Measurements from ENCODE around the gene ADAT2. TPM values are rescaled to one million over a fixed set of nuclear protein-coding genes. Genes with fewer than 3 reads are reported as not detected.

ADAT2 gene
- total RNA-seq, 1 donor from 2014 or later, result 5.3 TPM

DNA sequence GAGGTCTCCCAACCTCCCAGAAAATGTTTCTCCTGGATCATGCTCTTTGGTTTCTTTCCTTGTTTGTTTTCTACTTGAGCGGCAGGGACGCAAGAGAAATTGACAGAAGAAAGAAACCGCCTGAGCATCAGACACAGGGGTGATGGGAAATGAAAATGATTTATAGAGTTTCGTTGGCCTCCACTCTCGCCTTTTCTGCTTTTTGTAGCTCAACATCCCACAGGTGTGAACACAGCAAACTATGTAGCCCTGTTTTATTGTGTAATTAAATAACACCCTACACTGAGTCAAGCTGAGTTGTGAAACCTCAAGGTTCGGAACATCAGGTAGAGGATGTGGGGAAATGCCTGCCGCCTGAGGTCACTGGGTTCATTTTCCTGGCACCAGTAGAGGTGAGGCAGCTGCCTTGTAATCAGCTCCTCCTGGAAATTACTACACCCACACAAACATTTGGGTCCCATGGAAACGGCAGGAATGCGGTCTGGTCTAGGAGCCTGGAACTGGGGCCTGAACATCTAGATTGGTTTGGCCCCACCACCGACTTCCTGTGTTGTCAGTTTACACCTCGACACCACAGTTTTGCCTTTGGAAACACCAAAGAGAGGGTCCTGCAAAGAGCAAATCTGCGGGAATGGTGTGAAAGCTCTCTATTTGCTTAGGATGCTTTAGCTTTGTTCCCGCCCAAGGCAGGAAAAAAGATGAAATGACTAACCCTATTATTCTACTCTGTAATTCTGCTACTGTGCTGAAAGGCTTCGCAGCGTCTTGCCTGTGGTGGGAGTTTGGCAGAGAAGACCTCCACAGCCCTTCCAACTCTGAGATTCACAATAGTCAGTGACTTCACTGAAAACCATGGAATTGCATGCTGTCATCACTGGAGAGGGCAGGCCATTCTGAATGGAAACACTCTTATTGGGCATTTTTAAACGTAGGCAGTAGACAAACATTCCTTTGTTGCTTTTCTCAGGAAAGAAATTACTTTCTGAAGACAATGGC, 53.0 kb downstream of the ADAT2 start:
- DNase-seq, result no peak

- peak; percentile 20 for DNase-seq
Measured at GRCh38 chr6:143396497-143397226, 53.8 kb downstream of the ADAT2 start.

DNA sequence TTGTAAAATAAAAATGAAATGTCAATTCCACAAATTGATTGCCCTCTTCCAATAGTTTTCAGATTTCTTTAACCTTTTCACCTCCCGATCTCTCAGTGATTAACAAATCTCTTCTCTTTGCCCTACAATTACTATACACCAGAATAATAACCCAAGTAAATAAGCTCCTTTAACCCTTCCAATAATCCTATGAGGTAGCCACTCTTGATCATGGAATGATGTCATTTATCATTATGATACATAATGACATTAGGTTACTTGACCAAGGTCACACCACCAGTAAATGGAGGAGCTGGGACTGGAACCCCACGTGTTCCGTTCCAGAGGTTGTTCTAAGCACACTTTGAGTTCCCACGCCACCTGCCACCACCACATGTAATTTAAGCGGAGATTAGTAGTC, 54.8 kb downstream of the ADAT2 start:
- DNase-seq, result no peak

DNA sequence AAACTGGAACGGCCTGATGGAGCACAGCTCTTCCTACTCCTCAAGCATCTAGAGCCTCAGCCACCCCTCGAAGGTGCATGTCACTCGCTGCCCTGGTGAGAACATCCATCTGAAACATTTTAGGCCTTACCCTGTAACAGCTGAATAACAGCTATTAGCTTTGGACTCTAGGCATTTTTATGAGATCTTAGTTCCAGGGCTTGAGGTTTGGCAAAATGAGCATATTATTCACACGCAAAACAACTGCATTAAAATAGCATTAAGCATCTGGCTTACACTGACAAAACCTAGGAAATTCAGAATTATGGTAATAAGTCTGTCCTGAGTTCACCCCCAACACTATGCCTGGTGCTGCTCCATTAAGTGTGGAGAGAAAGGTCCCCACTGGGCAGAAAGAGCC, 56.1 kb downstream of the ADAT2 start:
- no peak for DNase-seq

DNA sequence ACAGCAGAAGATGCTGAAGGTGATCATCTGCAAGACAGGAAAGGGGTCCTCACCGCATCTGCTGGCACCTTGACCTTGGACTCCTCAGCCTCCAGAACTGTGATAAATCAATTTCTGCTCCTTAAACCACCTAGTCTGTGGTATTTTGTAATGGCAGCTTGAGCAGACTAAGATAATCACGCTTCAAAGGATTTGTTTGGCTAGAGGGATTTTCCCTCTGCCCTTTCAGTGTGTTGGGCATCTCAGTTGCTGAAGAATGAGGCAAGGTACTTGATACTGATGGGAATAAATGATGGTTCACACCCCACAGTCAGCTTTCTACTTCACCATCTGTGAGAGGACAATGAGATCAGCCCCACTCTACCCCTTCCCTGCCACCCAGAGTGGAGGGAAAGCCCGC, 60.2 kb downstream of the ADAT2 start:
- DNase-seq, result no peak

- DNase-seq, result no peak
Measured at GRCh38 chr6:143385636-143386035, 64.9 kb downstream of the ADAT2 start.

DNA sequence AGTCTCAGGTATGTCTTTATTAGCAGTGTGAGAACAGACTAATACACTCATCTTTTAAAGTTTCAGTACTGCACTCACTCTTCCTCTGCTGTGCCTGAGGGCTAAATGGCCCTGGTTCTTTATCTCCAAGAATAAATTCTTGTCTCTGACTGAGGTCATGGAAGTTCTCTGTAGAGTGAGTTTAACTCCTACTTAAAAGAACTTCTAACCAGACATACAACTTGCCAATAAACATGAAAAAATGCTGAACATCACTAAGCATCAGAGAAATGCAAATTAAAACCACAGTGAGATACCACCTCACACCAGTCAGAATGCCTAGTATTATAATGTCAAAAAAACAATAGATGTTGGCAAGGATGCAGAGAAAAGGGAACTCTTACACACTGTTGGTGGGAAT, 73.6 kb downstream of the ADAT2 start:
- no peak for DNase-seq

DNA sequence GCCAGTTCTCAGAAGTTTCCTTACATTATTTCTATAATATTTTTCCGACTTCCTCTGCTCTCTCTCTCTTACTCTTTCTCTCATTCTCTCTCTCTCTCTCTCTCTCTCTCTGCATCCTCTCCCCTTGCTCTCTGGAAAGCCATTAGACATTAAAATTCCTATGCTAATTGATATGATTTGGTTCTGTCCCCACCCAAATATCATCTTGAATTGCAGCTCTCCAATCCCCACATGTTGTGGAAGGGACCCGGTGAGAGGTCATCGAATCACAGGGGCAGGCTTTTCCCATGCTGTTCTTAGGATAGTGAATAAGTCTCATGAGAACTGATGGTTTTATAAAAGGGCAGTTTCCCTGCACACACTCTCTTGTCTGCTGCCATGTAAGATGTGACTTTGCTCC, 74.1 kb downstream of the ADAT2 start:
- no peak for DNase-seq

DNA sequence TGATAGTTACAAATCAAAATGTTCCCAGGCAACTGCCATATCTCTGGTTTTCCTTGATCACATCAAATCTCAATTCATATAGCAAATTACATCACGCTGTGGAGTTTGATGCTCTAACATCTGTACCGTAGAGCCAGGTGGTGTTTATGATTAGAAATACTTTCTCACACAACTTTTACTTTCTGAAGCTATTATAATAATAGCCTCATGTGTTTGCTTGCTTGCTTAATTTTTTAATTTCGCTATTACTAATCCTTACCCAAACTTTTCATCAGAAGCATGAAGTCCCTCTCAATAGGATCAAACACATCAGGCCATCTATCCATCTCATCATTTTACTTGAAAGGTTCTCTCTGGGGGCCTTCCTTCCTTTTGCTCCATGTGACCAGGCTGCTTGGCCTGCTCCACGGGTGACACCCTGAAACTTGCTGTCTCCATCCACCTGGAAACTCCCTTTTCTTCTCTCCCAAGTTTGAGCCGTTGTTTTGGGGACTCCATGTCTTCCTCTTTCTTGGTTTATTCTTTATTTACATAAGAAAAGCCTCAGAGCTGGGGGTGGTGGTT, 75.4 kb downstream of the ADAT2 start:
- no peak for DNase-seq

GRCh38 chr6:143374014-143374413, 76.5 kb downstream of the ADAT2 start:
- no peak for DNase-seq

Small RNAs within 50 kb of the gene (small RNA-seq; reads per million reads assigned to genes)
- gene RNA5SP221, result not detected

Other genes starting within 250 kb of the ADAT2 start
- 34.8 TPM for gene PEX3, start 110 bp upstream of the ADAT2 start, total RNA-seq
- gene FUCA2, start 61.0 kb upstream of the ADAT2 start, total RNA-seq, result 13.4 TPM
- 20.6 TPM for gene PHACTR2, start 227.3 kb upstream of the ADAT2 start, total RNA-seq

All from occipital lobe (tissue), 3 donors.